Testis (tissue), 3 donors: ENCODE data around the gene ANKS1B. TPM values are rescaled to one million over a fixed set of nuclear protein-coding genes. Genes with fewer than 3 reads are reported as not detected.

Source experiments
- DNase-seq: peaks from one replicate; pipeline ENCODE4 v3.0.0-alpha.2; 2019
- H3K27ac ChIP-seq, 2 donors: fragments of 200-600 bp; sonication (generic); one replicate each; pipeline ENCODE4 v1.5.1; 2019
- H3K27me3 ChIP-seq: fragments of 200-600 bp; sonication (generic); one replicate; pipeline ENCODE4 v1.5.1; 2019
- H3K36me3 ChIP-seq: fragments of 200-600 bp; sonication (generic); one replicate; pipeline ENCODE4 v1.5.1; 2017; ENCODE audit warnings: low read depth; ENCODE audit errors: missing control alignments
- H3K4me1 ChIP-seq: fragments of 200-600 bp; sonication (generic); one replicate; pipeline ENCODE4 v1.5.1; 2019
- H3K4me3 ChIP-seq, 2 donors: fragments of 200-600 bp; sonication (generic); one replicate each; pipeline ENCODE4 v1.5.1; 2017 to 2019
- H3K9me3 ChIP-seq: fragments of 200-600 bp; sonication (generic); one replicate; pipeline ENCODE4 v1.5.1; 2017
- POLR2A ChIP-seq: fragments of 450-650 bp; IDR thresholded peaks from one replicate; pipeline ENCODE4 v1.6.1; 2017; ENCODE audit warnings: antibody characterized with exemption, mild to moderate bottlenecking, moderate library complexity
- whole genome bisulfite sequencing, 2 donors: methylation state at CpG; one replicate each; pipeline ENCODE4 v1.1.5; 2018; 5-methylcytosine and 5-hydroxymethylcytosine counted together
- intact Hi-C: fragments of 100-400 bp; cut with DNase I; formaldehyde crosslinking; loops from one replicate; pipeline ENCODE4 v1.15.1; 2023; ENCODE audit warnings: low total_unique reads
- polyA plus RNA-seq: library from polyadenylated mRNA; stranded (reverse); fragments of 350-450 nt; fragmentation: Illumina TruSeq; extraction: RNeasy Lipid Tissue Mini Kit (QIAGEN cat#74804); gene quantifications from one replicate; pipeline ENCODE4 v1.2.3, GENCODE V29; 2014; ENCODE audit warnings: low read depth, low replicate concordance; ENCODE audit not compliant: insufficient read depth
- total RNA-seq, 2 donors: library from RNA; depleted of rRNA; stranded (reverse); fragments of >200 nt; gene quantifications; one replicate each; pipeline ENCODE4 v1.2.3, GENCODE V29; 2016
- TF ChIP-seq, protein P1 (sequence below), 3 experiments: fragments of 450-650 bp in 2 of 3; fragments of 200-600 bp in 1 of 3; sonication (generic) in 1 of 3; IDR thresholded peaks; one replicate each; pipeline ENCODE4 v1.5.1; 2016 to 2019; ENCODE audit warnings: antibody characterized with exemption in 3 of 3, mild to moderate bottlenecking in 2 of 3, moderate library complexity in 1 of 3

Gene ANKS1B
- total and polyA plus RNA-seq, 3 donors from 2014 or later, result 26.8 to 58.2 (median 30.9) TPM

- no peak overlapping the region for H3K27ac ChIP-seq
- intact Hi-C loops, result no loop called here
- 93 to 98% methylated on average over 2 of the region's 2 CpGs for WGBS, 2 donors
- H3K9me3 ChIP-seq, result no peaks in the 10 kb centered on the region
- H3K4me3 ChIP-seq, result no peak overlapping the region
- H3K36me3 ChIP-seq, result no peaks in the 10 kb centered on the region
- no peaks in the 10 kb centered on the region for H3K27me3 ChIP-seq
- no peaks in the 10 kb centered on the region for H3K4me1 ChIP-seq
- no peak for DNase-seq
- TF ChIP-seq POLR2A, result no peak
- TF ChIP-seq, protein P1, sequence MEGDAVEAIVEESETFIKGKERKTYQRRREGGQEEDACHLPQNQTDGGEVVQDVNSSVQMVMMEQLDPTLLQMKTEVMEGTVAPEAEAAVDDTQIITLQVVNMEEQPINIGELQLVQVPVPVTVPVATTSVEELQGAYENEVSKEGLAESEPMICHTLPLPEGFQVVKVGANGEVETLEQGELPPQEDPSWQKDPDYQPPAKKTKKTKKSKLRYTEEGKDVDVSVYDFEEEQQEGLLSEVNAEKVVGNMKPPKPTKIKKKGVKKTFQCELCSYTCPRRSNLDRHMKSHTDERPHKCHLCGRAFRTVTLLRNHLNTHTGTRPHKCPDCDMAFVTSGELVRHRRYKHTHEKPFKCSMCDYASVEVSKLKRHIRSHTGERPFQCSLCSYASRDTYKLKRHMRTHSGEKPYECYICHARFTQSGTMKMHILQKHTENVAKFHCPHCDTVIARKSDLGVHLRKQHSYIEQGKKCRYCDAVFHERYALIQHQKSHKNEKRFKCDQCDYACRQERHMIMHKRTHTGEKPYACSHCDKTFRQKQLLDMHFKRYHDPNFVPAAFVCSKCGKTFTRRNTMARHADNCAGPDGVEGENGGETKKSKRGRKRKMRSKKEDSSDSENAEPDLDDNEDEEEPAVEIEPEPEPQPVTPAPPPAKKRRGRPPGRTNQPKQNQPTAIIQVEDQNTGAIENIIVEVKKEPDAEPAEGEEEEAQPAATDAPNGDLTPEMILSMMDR (IDR thresholded peaks at IDR 0.05), result no peak
Observed at GRCh38 chr12:99926511-99927169, 58.1 kb downstream of the ANKS1B start.

- WGBS, 2 donors, result 92 to 93% methylated on average over 5 of the region's 5 CpGs
Observed at GRCh38 chr12:99920353-99920960, 64.3 kb downstream of the ANKS1B start.

GRCh38 chr12:99917711-99918402, 66.9 kb downstream of the ANKS1B start:
- 67 to 74% methylated on average over 4 to 5 of the region's 5 CpGs for WGBS, 2 donors
- no peaks in the 10 kb centered on the region for H3K9me3 ChIP-seq
- no peaks in the 10 kb centered on the region for H3K27me3 ChIP-seq
- no peak overlapping the region for H3K4me3 ChIP-seq
- TF ChIP-seq POLR2A, result no peak
- TF ChIP-seq, protein P1 (IDR thresholded peaks at IDR 0.05), result no peak
- H3K4me1 ChIP-seq, result no peaks in the 10 kb centered on the region
- no peak for DNase-seq
- intact Hi-C loops, result no loop called here
- no peaks in the 10 kb centered on the region for H3K36me3 ChIP-seq
- no peak overlapping the region for H3K27ac ChIP-seq

More at GRCh38 chr12:99920353-99920960, 64.3 kb downstream of the ANKS1B start:
- Histone ChIP-seq H3K27me3 (no peaks in the 10 kb centered on the region), H3K4me1 (no peaks in the 10 kb centered on the region), H3K27ac (no peak overlapping the region), H3K36me3 (no peaks in the 10 kb centered on the region), H3K4me3 (no peak overlapping the region), H3K9me3 (no peaks in the 10 kb centered on the region)
- DNase-seq, result no peak
- no peak for TF ChIP-seq POLR2A
- TF ChIP-seq, protein P1 (IDR thresholded peaks at IDR 0.05), result no peak
- intact Hi-C loops, result no loop called here

- no peaks in the 10 kb centered on the region for H3K4me1 ChIP-seq
- no peaks in the 10 kb centered on the region for H3K36me3 ChIP-seq
- TF ChIP-seq POLR2A, result no peak
- TF ChIP-seq, protein P1 (IDR thresholded peaks at IDR 0.05), result no peak
- H3K27me3 ChIP-seq, result no peaks in the 10 kb centered on the region
- WGBS, 2 donors, result 76 to 91% methylated on average over 3 of the region's 3 CpGs
- no peaks in the 10 kb centered on the region for H3K9me3 ChIP-seq
- intact Hi-C loops, result no loop called here
- no peak for DNase-seq
- no peak overlapping the region for H3K27ac ChIP-seq
- no peak overlapping the region for H3K4me3 ChIP-seq
Observed at GRCh38 chr12:99916555-99916954, 68.2 kb downstream of the ANKS1B start.
